ENCODE results near the gene SLC25A47. TPM values are rescaled to one million over a fixed set of nuclear protein-coding genes. Genes with fewer than 3 reads are reported as not detected.
"Not testable (repeated sequence)": the region's sequence is repeated elsewhere in the genome, so short reads cannot be mapped to it uniquely, and the experiment has no call there.

Gene SLC25A47
- total and polyA plus RNA-seq, 2 donors, result 0.08 TPM; not detected in 1

- Histone ChIP-seq H3K4me1 (ENCODE audit: insufficient read depth) (no peaks in the 10 kb centered on the region), H3K27ac (ENCODE audit: low read depth) (no peak overlapping the region), H3K4me3 (ENCODE audit: low read depth, low read length) (no peak overlapping the region), H3K36me3 (ENCODE audit: insufficient read depth) (peaks cover 2% of the 10 kb centered on the region)
- WGBS, result 78% methylated on average over 12 of the region's 12 CpGs
- DNase-seq (ENCODE audit: extremely low spot score), result no peak
Measured at GRCh38 chr14:100294213-100294962, 28.8 kb upstream of the SLC25A47 start.

GRCh38 chr14:100294963-100295330, 28.2 kb upstream of the SLC25A47 start:
- no peak overlapping the region for H3K27ac ChIP-seq (ENCODE audit: low read depth)
- DNase-seq (ENCODE audit: extremely low spot score), result no peak
- peaks cover 2% of the 10 kb centered on the region for H3K36me3 ChIP-seq (ENCODE audit: insufficient read depth)
- H3K4me1 ChIP-seq (ENCODE audit: insufficient read depth), result no peaks in the 10 kb centered on the region
- WGBS, result 83% methylated on average over 2 of the region's 2 CpGs
- H3K4me3 ChIP-seq (ENCODE audit: low read depth, low read length), result no peak overlapping the region

GRCh38 chr14:100295376-100296105, 27.6 kb upstream of the SLC25A47 start:
- 94% methylated on average over 16 of the region's 16 CpGs for WGBS
- Histone ChIP-seq H3K36me3 (ENCODE audit: insufficient read depth) (peaks cover 2% of the 10 kb centered on the region), H3K27ac (ENCODE audit: low read depth) (no peak overlapping the region), H3K4me1 (ENCODE audit: insufficient read depth) (no peaks in the 10 kb centered on the region), H3K4me3 (ENCODE audit: low read depth, low read length) (no peak overlapping the region)
- DNase-seq (ENCODE audit: extremely low spot score), result no peak

GRCh38 chr14:100296106-100296651, 27.0 kb upstream of the SLC25A47 start:
- H3K27ac ChIP-seq (ENCODE audit: low read depth), result no peak overlapping the region
- H3K4me3 ChIP-seq (ENCODE audit: low read depth, low read length), result no peak overlapping the region
- H3K4me1 ChIP-seq (ENCODE audit: insufficient read depth), result no peaks in the 10 kb centered on the region
- no peak for DNase-seq (ENCODE audit: extremely low spot score)
- WGBS, result 84% methylated on average over 9 of the region's 9 CpGs
- H3K36me3 ChIP-seq (ENCODE audit: insufficient read depth), result peaks cover 2% of the 10 kb centered on the region

GRCh38 chr14:100296729-100297128, 26.4 kb upstream of the SLC25A47 start:
- not testable (repeated sequence) for DNase-seq (ENCODE audit: extremely low spot score); H3K27ac ChIP-seq (ENCODE audit: low read depth); H3K4me1 ChIP-seq (ENCODE audit: insufficient read depth); H3K4me3 ChIP-seq (ENCODE audit: low read depth, low read length); H3K36me3 ChIP-seq (ENCODE audit: insufficient read depth)
- WGBS, result 75% methylated on average over 11 of the region's 11 CpGs

GRCh38 chr14:100297320-100298300, 25.5 kb upstream of the SLC25A47 start:
- no peak overlapping the region for H3K4me3 ChIP-seq (ENCODE audit: low read depth, low read length)
- WGBS, result 36% methylated on average over 30 of the region's 30 CpGs
- no peak for DNase-seq (ENCODE audit: extremely low spot score)
- no peak overlapping the region for H3K27ac ChIP-seq (ENCODE audit: low read depth)
- no peaks in the 10 kb centered on the region for H3K4me1 ChIP-seq (ENCODE audit: insufficient read depth)
- H3K36me3 ChIP-seq (ENCODE audit: insufficient read depth), result no peaks in the 10 kb centered on the region

- Histone ChIP-seq H3K36me3 (ENCODE audit: insufficient read depth) (no peaks in the 10 kb centered on the region), H3K4me1 (ENCODE audit: insufficient read depth) (no peaks in the 10 kb centered on the region), H3K27ac (ENCODE audit: low read depth) (no peak overlapping the region), H3K4me3 (ENCODE audit: low read depth, low read length) (no peak overlapping the region)
- WGBS, result 87% methylated on average over 14 of the region's 14 CpGs
- DNase-seq (ENCODE audit: extremely low spot score), result no peak
Measured at GRCh38 chr14:100298551-100299237, 24.4 kb upstream of the SLC25A47 start.

- Histone ChIP-seq H3K27ac (ENCODE audit: low read depth) (no peak overlapping the region), H3K4me1 (ENCODE audit: insufficient read depth) (no peaks in the 10 kb centered on the region), H3K36me3 (ENCODE audit: insufficient read depth) (no peaks in the 10 kb centered on the region), H3K4me3 (ENCODE audit: low read depth, low read length) (no peak overlapping the region)
- 93% methylated on average over 6 of the region's 6 CpGs for WGBS
- DNase-seq (ENCODE audit: extremely low spot score), result no peak
Measured at GRCh38 chr14:100299238-100299560, 23.9 kb upstream of the SLC25A47 start.

- H3K4me1 ChIP-seq (ENCODE audit: insufficient read depth), result no peaks in the 10 kb centered on the region
- H3K36me3 ChIP-seq (ENCODE audit: insufficient read depth), result no peaks in the 10 kb centered on the region
- 26% methylated on average over 2 of the region's 2 CpGs for WGBS
- no peak overlapping the region for H3K4me3 ChIP-seq (ENCODE audit: low read depth, low read length)
- H3K27ac ChIP-seq (ENCODE audit: low read depth), result no peak overlapping the region
- no peak for DNase-seq (ENCODE audit: extremely low spot score)
Measured at GRCh38 chr14:100302616-100303015, 20.5 kb upstream of the SLC25A47 start.

GRCh38 chr14:100303179-100303578, 20.0 kb upstream of the SLC25A47 start:
- H3K27ac ChIP-seq (ENCODE audit: low read depth), result no peak overlapping the region
- H3K4me1 ChIP-seq (ENCODE audit: insufficient read depth), result no peaks in the 10 kb centered on the region
- WGBS, result 76% methylated on average over 8 of the region's 8 CpGs
- no peak overlapping the region for H3K4me3 ChIP-seq (ENCODE audit: low read depth, low read length)
- H3K36me3 ChIP-seq (ENCODE audit: insufficient read depth), result no peaks in the 10 kb centered on the region
- DNase-seq (ENCODE audit: extremely low spot score), result no peak

GRCh38 chr14:100303925-100304324, 19.2 kb upstream of the SLC25A47 start:
- no peaks in the 10 kb centered on the region for H3K36me3 ChIP-seq (ENCODE audit: insufficient read depth)
- H3K4me1 ChIP-seq (ENCODE audit: insufficient read depth), result no peaks in the 10 kb centered on the region
- H3K4me3 ChIP-seq (ENCODE audit: low read depth, low read length), result no peak overlapping the region
- H3K27ac ChIP-seq (ENCODE audit: low read depth), result no peak overlapping the region
- DNase-seq (ENCODE audit: extremely low spot score), result no peak
- WGBS, result 71% methylated on average over 4 of the region's 4 CpGs

GRCh38 chr14:100304825-100305323, 18.3 kb upstream of the SLC25A47 start:
- 10% methylated on average over 23 of the region's 23 CpGs for WGBS
- no peak for DNase-seq (ENCODE audit: extremely low spot score)
- Histone ChIP-seq H3K27ac (ENCODE audit: low read depth) (no peak overlapping the region), H3K36me3 (ENCODE audit: insufficient read depth) (no peaks in the 10 kb centered on the region), H3K4me3 (ENCODE audit: low read depth, low read length) (peak overlapping the region; percentile 81), H3K4me1 (ENCODE audit: insufficient read depth) (no peaks in the 10 kb centered on the region)
